ENCODE data around the gene ITPRID1.

The ITPRID1 gene

DNA sequence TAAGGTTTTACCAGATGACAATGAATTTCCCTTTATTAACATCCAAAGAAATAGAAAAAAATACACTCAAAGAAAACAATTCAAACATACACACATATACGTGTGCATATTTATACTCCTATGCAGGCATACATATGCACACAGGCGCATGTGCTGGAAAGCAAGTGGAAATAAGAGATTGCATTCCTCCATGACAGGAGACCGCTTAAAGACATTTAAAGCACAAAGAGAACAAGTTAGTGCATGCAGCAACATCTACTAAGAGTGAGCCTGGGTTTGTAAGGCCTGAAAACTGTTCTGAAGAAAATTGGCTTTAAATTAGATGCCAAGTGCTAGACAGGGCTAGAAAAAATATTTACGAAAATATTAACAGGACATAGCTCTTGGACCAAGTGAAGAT, 133.1 kb downstream of the ITPRID1 start:
- TF ChIP-seq ESRRG (CRISPR knock-in tag; IDR thresholded peaks at IDR 0.05): no peak
- TF ChIP-seq BACH2 (CRISPR knock-in tag; IDR thresholded peaks at IDR 0.05; ENCODE audit: borderline replicate concordance): no peak
- ATAC-seq: no peak

GRCh38 chr7:31647511-31647910, 133.6 kb downstream of the ITPRID1 start:
- no peak for ATAC-seq
- TF ChIP-seq TCF4 (CRISPR knock-in tag; IDR thresholded peaks at IDR 0.05; ENCODE audit: borderline replicate concordance) (no peak), ESRRG (CRISPR knock-in tag; IDR thresholded peaks at IDR 0.05) (no peak), OSR1 (CRISPR knock-in tag; IDR thresholded peaks at IDR 0.05) (no peak), GLIS3 (CRISPR knock-in tag; IDR thresholded peaks at IDR 0.05) (no peak), ZNF8 (CRISPR knock-in tag; IDR thresholded peaks at IDR 0.05) (no peak), ZFP30 (CRISPR knock-in tag; IDR thresholded peaks at IDR 0.05) (no peak)

DNA sequence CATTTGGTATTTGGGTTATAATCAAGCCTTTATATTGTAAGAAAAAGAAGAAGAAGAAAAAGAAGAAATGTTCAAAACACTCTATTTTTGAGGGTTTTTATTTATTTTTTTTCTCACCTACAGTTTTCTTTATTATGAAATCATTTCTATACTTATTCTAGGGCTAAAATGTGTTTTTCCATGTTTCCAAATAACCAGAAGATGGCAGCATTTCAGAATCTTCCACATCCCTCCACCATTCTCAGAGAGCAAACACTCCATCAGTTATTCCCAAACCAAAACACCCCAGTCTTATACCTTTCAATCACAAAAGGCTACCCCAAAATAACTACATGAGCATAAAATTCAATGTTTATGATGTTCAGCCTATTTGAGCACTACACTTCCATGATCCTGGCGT, 134.4 kb downstream of the ITPRID1 start:
- TF ChIP-seq ZNF70 (CRISPR knock-in tag; IDR thresholded peaks at IDR 0.05): no peak
- TF ChIP-seq CREB5 (CRISPR knock-in tag; IDR thresholded peaks at IDR 0.05; ENCODE audit: low read depth): no peak
- TF ChIP-seq TCF4 (CRISPR knock-in tag; IDR thresholded peaks at IDR 0.05; ENCODE audit: borderline replicate concordance): no peak
- no peak for TF ChIP-seq OSR1 (CRISPR knock-in tag; IDR thresholded peaks at IDR 0.05)
- TF ChIP-seq SNAI2 (CRISPR knock-in tag; IDR thresholded peaks at IDR 0.05): no peak
- TF ChIP-seq GLIS3 (CRISPR knock-in tag; IDR thresholded peaks at IDR 0.05): no peak

GRCh38 chr7:31648880-31649279, 135.0 kb downstream of the ITPRID1 start:
- TF ChIP-seq RARB (CRISPR knock-in tag; IDR thresholded peaks at IDR 0.05) (no peak), ZFP3 (CRISPR knock-in tag; IDR thresholded peaks at IDR 0.05) (no peak), CREB5 (CRISPR knock-in tag; IDR thresholded peaks at IDR 0.05; ENCODE audit: low read depth) (no peak), TCF4 (CRISPR knock-in tag; IDR thresholded peaks at IDR 0.05; ENCODE audit: borderline replicate concordance) (no peak), ESRRG (CRISPR knock-in tag; IDR thresholded peaks at IDR 0.05) (no peak), ARNTL (CRISPR knock-in tag; IDR thresholded peaks at IDR 0.05; ENCODE audit: borderline replicate concordance, low read depth) (no peak), TSHZ2 (CRISPR knock-in tag; IDR thresholded peaks at IDR 0.05) (no peak), ZC3H10 (CRISPR knock-in tag; IDR thresholded peaks at IDR 0.05) (no peak), ZNF8 (CRISPR knock-in tag; IDR thresholded peaks at IDR 0.05) (no peak), ISL1 (CRISPR knock-in tag; IDR thresholded peaks at IDR 0.05) (no peak), ZFP30 (CRISPR knock-in tag; IDR thresholded peaks at IDR 0.05) (no peak), PATZ1 (CRISPR knock-in tag; IDR thresholded peaks at IDR 0.05; ENCODE audit: borderline replicate concordance) (no peak)
- TF ChIP-seq, protein P1, sequence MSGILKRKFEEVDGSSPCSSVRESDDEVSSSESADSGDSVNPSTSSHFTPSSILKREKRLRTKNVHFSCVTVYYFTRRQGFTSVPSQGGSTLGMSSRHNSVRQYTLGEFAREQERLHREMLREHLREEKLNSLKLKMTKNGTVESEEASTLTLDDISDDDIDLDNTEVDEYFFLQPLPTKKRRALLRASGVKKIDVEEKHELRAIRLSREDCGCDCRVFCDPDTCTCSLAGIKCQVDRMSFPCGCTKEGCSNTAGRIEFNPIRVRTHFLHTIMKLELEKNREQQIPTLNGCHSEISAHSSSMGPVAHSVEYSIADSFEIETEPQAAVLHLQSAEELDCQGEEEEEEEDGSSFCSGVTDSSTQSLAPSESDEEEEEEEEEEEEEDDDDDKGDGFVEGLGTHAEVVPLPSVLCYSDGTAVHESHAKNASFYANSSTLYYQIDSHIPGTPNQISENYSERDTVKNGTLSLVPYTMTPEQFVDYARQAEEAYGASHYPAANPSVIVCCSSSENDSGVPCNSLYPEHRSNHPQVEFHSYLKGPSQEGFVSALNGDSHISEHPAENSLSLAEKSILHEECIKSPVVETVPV (CRISPR knock-in tag; IDR thresholded peaks at IDR 0.05): no peak
- no peak for ATAC-seq

More for the DNA sequence above, 134.4 kb downstream of the ITPRID1 start:
- no peak for ATAC-seq
